Endothelial cell of umbilical vein (primary cell): Measurements from ENCODE around the gene USH2A.

Source experiments
- EZH2 ChIP-seq: IDR thresholded peaks from 2 replicates; pipeline ENCODE4 v1.6.1; 2012; ENCODE audit warnings: borderline replicate concordance, low read depth, mild to moderate bottlenecking, moderate library complexity, low read length, inconsistent platforms; ENCODE audit not compliant: severe bottlenecking
- FOS ChIP-seq: IDR thresholded peaks from 2 replicates; pipeline ENCODE4 v1.6.1; 2011; ENCODE audit warnings: mild to moderate bottlenecking, low read length, moderate library complexity, borderline replicate concordance; ENCODE audit not compliant: insufficient read depth
- GATA2 ChIP-seq: IDR thresholded peaks from 2 replicates; pipeline ENCODE4 v1.7.0; 2011; ENCODE audit warnings: low read depth, mild to moderate bottlenecking, moderate library complexity, mixed read lengths, low read length; ENCODE audit not compliant: insufficient read length, insufficient read depth
- JUN ChIP-seq: IDR thresholded peaks from 2 replicates; pipeline ENCODE4 v1.6.1; 2011; ENCODE audit warnings: borderline replicate concordance, low read depth; ENCODE audit not compliant: insufficient read length, insufficient read depth
- MYC ChIP-seq: IDR thresholded peaks from one replicate; pipeline ENCODE4 v1.6.1; 2011; ENCODE audit warnings: mild to moderate bottlenecking, low read depth, low read length
- POLR2A ChIP-seq: IDR thresholded peaks from 2 replicates; pipeline ENCODE4 v1.6.1; 2012; ENCODE audit warnings: low read depth, mild to moderate bottlenecking, control low read depth, low read length
- POLR2AphosphoS5 ChIP-seq: IDR thresholded peaks from 2 replicates; pipeline ENCODE4 v1.6.1; 2012; ENCODE audit warnings: low read depth, mild to moderate bottlenecking, control low read depth, low read length, moderate library complexity; ENCODE audit not compliant: insufficient read depth
- TF ChIP-seq, protein P1 (sequence below), 2 donors: IDR thresholded peaks; 1 replicate in 1 of 2; 2 replicates in 1 of 2; pipeline ENCODE4 v1.5.1; 2011; ENCODE audit warnings: low read length in 2 of 2, mild to moderate bottlenecking in 2 of 2, moderate library complexity in 2 of 2, control low read depth in 1 of 2, inconsistent platforms in 1 of 2, low read depth in 1 of 2; ENCODE audit not compliant: insufficient read depth in 1 of 2; ENCODE audit errors: extremely low read depth in 1 of 2
- TF ChIP-seq, protein P2 (sequence below): IDR thresholded peaks from 2 replicates; pipeline ENCODE4 v1.6.1; 2011; ENCODE audit not compliant: insufficient read depth, insufficient read length

DNA sequence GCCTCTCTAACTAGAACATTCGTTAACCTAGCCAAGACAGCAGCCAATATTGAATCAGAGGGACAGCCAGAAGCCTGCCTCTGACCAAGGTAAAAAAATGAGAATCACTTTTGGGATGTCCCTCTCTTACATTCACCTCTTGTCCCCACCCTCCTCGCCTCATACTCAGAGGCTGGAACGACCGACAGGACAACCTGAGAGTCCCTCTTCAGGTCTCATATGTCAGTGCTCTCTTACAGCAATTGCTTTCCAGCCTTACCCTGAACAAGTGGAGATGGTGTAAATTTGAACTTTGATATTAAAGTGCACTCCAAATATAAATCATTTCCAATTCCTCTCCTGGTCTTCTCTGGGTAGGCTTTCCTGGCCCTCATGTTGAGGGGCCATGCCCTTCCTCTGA is 528.6 kb downstream of the USH2A start:
- TF ChIP-seq, protein P1, sequence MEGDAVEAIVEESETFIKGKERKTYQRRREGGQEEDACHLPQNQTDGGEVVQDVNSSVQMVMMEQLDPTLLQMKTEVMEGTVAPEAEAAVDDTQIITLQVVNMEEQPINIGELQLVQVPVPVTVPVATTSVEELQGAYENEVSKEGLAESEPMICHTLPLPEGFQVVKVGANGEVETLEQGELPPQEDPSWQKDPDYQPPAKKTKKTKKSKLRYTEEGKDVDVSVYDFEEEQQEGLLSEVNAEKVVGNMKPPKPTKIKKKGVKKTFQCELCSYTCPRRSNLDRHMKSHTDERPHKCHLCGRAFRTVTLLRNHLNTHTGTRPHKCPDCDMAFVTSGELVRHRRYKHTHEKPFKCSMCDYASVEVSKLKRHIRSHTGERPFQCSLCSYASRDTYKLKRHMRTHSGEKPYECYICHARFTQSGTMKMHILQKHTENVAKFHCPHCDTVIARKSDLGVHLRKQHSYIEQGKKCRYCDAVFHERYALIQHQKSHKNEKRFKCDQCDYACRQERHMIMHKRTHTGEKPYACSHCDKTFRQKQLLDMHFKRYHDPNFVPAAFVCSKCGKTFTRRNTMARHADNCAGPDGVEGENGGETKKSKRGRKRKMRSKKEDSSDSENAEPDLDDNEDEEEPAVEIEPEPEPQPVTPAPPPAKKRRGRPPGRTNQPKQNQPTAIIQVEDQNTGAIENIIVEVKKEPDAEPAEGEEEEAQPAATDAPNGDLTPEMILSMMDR (IDR thresholded peaks at IDR 0.05; ENCODE audit: extremely low read depth in 1 of 2, insufficient read depth in 1 of 2, low read depth in 1 of 2, low read length in 2 of 2), result no peak
- TF ChIP-seq, protein P2, sequence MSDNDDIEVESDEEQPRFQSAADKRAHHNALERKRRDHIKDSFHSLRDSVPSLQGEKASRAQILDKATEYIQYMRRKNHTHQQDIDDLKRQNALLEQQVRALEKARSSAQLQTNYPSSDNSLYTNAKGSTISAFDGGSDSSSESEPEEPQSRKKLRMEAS, result no peak
- TF ChIP-seq POLR2A (no peak), EZH2 (no peak), POLR2AphosphoS5 (no peak), JUN (no peak), FOS (no peak), MYC (no peak), GATA2 (no peak)
